HG03175 (cell line): Measurements from ENCODE around the gene CDK14.

ENCODE experiments used
- ATAC-seq: cut with Tn5 transposase; IDR thresholded peaks from one replicate; pipeline ENCODE4 v1.9.1; 2021; ENCODE audit warnings: mild to moderate bottlenecking, moderate library complexity; ENCODE audit not compliant: unreplicated experiment

Gene CDK14

DNA sequence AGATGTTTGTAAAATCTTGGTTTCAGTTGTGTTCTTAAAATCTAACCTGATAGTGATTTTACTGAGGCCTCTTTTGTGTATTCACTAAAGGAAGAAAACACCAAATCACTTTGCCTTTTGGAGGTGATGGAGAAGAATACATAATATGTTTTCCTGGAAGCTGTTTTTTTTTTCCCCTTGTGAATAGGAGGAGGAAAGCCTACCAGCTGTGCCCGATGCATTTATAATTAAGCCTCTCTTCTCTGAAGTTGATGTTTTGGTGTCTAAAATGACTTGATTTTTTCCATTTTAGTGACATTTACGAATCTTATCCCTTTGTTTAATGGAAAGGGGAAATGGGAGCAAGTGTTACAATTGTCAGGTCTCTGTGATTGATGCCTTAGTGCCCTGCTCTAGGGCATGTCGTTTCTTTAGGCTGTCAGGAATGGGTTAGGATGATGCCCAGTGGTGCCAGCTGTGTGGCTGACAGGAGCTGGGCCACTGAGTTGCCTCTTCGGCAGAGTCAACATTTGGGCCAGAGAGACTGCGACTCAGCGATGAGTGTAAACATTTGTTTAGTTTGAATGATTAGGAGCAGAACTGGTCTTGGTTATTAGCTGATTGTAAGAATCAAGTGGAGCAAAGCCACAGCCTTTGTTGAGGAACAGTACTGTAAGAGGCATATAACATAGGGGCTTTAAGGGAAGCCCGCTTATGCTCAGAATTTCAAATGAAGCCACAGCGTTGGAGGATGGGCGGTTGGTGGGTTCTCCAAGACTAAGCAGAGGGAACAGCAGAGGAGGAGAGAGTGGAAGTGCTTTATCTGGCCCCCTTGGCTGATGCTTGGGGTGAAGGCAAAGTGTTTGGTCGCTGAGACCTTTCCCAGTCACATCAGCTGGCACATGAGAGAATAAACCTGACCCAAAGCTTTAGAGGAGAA is 81.6 kb downstream of the CDK14 start:
- ATAC-seq = no peak

DNA sequence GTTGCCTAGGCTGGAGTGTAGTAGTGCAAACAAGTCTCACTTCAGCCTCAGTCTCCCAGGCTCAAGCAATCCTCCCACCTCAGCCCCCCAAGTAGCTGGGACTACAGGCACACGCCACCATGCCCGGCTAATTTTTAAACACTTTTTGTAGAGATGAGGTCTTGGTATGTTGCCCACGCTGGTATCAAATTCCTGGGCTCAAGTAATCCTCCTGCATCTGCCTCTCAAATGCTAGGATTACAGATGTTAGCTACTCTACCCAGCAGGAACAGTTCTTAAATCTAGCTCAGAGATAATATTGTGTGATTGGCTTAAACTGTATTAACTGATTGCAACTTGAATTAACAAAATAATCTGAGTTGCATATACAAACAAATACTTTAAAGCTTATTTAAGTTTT is 82.9 kb downstream of the CDK14 start:
- no peak for ATAC-seq

DNA sequence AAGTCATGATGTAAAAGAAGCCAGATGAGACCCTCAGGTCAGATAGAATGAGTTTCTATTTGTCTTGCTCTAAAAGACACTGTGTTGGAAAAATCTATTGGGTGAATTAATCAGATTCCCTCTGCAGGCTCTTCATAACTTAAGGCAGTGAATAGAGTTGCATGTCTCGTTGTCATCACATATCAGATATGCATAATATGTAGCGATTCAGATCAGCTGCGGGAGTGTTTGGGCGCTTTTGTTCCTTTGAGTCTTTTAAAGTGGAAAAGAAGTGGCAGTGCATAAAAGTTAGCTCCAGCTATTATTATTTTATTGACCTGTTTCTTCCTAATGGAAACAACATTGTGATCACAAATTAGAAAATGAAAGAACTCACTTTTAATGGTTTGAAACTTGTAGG is 84.4 kb downstream of the CDK14 start:
- ATAC-seq = no peak

DNA sequence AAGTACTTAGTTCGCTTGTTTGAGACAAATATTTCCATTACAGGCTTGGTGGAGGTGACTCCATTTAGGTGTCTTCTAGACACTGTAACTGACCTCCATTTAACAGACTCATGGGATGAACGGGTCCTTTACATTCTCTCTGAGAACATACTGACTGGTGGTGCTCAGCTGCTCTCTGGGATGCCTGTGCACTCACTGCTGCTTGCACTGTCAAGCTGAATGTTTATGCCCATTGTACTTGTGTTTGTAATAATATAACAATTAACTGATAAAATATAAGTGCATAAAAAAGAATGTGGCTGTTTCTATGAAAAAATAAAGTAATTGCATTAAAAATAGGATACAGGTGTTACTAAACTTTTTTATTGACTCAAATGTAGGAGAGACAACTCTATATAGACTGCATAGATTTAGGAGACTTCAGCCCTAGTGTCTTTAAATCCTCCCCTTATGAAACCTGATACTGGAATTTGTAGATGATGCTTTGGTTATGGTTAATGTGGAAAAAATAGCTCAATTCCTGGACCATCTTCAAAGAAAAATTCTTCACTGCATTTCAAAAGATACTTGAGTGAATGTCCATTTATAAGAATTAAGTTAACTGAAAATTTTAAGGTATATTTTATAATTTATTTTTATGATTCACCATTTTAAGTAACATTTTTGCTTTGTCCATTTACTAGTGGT is 85.4 kb downstream of the CDK14 start:
- no peak for ATAC-seq

DNA sequence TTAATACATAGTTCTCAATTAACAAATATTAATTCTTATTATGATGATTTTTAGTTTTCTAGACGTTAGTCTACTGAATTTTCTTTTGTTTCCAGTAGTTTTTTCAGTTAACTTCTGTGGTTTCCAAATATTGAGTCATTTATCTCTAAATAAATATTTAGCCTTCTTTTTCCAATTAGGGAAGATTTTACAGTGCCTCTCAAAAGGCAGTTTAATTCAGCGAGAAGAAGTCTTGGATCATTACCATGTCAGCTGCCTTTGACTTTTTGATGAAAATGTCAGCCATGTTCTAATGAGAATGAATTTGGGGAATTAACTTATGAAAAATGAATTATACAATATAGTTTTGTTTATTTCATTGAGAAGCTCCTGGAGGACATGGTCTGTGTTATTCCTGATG is 90.0 kb downstream of the CDK14 start:
- no peak for ATAC-seq

DNA sequence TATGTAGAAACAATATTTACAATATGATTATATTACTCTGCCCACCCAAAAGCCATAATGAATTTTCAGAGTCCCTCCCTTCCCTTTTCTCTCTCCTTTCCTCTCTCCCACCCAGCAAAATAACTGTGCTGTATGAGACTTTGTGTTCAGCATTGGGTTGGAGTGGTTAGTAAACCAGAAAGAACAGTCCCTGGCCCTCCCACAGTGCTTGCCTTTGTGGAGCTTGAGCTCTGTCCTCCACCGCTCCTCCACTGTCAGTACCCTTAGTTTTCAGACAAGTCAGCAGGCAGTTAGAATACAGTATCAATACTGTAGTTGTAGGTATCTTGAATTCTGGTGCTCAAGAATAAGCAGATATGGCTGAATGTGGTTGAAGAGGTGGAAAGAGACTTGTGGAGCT is 92.7 kb downstream of the CDK14 start:
- ATAC-seq = no peak

DNA sequence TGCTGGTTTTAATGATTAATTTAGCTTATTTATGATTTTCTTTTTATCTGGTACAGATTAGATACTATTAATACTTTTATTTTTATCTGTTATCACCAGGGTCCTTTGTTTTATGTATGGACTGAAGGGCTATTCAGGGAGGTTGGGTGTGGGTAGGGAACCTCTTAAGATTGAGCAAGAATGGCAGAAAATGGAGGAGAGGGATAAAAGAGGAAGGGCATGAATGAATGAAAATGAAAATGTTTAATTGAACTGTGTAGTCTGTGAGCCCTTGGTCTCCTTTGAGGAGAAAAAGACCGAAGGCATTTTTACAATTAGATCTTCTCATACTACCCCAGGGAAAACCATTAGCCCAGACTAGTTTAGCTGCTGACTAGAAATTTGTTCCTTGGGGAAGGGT is 93.1 kb downstream of the CDK14 start:
- ATAC-seq = no peak

DNA sequence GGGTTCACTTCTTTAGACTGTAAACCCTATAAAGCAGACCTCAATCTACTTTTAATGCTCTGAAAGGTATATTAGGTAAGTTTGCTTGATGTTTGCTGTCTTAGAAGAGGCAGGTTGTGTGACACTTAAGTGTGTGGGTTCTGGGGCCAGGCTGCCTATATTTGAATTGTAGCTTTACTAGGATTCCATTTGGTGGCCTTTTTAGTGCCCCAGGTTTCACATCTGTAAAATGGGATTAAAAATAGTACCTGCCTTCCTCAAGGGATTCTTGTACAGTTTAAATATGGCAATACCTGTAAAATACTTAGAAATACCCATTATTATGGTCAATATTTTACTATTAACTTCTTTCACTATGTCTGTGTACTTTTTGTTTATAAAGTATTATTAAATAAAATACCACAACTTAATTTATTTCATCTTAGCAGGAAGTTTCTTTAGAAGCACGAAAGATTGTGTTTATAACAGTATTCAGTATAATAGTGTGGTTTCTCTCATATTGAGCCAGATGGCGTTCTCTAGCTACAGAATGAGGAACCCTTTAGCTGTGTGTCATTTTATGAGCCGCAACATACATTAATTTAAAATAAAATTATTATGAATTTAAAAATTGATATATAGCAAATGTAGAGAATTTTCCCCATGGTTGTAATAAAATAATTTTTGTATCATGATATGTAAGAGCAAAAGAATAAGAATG is 94.2 kb downstream of the CDK14 start:
- no peak for ATAC-seq

DNA sequence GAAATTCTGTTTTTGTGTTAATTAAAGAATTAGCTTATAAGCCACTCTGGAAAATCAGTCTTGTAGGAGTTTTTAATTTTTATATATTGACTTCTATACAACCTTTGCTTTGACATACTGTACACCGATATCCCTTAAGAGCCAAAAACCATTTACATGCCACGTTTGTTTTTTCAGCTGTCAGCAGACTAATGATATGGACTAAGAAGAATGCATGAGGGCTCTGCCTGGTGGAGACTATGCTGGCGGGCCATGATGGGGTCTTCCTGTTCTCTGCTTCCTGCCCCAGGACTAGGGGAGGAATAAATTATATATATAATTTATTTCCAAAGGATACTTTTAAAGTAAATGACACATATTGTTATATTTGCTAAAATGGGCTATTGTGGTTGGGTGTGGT is 96.3 kb downstream of the CDK14 start:
- ATAC-seq = no peak

DNA sequence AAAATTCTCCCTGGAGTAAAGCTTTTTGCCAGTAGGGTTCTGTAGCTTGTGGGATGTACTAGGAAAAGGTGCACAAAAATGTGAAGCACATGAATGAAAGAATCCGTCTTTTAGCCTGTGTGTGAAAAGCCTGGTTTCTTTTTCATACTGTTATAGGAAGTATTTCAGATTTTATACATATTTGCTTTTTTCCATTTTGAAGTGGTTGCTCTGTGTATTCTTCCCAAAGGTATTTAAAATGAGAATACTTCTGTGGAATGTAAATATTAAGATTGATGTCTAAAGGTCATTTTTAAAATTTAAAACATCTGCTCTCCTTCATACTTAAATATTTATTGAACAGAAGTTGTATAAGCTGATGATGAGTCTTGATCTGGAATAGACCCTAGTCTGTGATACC is 96.8 kb downstream of the CDK14 start:
- no peak for ATAC-seq

DNA sequence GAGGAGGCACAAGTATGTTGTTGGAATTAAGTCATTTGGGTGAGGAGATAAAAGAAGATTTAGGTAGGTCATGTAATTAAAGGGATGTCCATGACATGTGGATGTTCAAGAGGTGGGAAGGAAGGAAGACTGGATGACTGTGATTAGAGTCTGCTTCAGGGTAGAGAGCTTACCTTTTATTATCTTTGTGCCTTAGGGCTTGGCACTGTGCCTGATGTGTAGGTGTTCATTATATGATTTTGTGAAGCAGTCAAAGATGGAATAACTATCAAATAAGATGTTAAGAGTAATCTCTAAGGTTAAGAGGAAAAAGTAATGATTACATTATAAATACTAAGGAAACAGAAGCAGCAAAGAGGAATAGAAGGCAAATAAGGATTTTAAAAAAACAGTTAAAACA is 97.8 kb downstream of the CDK14 start:
- ATAC-seq = no peak

DNA sequence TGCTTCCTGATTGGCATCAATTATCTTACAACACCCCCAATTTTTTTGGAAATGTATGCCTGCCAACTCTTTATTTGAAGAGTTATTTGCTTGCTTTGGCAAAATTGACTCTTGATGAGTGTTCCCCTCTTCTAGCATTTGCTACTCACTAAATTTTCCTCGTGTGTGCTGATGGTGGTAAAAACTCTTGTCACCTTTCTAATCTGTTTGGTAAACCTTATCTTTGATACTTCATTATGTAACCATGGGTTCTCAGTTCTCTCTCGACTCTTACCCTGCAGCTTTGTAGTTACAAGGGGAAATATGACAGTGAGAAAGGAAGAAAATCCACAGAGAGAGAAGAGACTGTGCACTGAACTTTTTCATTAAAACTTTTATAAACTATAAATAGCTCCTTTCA is 102.5 kb downstream of the CDK14 start:
- no peak for ATAC-seq

DNA sequence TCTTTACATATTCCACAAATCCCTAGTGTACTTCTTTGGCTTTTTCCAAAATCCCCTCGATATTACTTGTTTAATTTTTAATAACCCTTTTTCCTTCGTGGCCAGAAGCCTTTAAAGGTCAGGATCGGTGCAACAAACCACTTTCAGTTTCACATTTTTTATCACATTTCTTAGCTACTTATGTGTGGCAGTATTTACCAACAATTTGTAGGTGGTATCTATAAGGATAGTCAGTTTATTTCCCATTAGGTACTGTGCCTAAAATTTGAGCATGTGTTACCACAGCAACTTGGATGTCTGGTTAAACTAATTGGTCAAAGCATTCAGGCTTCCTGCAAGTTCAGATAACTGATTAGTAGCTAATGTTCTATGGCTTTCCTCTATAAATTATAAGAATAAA is 104.9 kb downstream of the CDK14 start:
- peak; percentile 59 for ATAC-seq

DNA sequence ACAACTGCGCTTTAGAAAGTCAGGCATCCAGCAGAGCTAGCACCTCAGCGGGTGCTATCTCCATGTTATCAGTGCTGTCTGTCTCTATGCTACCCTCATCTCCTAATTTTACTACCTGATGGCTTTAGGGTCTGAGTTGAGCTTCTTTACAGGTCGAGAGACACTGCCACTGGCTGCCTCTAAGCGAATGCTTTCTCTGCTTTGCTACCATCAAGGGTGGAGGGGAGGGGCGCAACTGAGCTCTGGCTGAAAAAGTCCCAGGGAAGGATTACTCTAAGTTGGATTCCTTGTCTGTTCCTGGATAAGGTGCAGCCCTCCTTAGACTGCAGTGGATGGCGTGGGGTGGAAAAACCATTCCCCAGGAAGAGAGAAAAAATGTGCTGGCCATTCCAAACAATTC is 105.7 kb downstream of the CDK14 start:
- ATAC-seq = no peak

DNA sequence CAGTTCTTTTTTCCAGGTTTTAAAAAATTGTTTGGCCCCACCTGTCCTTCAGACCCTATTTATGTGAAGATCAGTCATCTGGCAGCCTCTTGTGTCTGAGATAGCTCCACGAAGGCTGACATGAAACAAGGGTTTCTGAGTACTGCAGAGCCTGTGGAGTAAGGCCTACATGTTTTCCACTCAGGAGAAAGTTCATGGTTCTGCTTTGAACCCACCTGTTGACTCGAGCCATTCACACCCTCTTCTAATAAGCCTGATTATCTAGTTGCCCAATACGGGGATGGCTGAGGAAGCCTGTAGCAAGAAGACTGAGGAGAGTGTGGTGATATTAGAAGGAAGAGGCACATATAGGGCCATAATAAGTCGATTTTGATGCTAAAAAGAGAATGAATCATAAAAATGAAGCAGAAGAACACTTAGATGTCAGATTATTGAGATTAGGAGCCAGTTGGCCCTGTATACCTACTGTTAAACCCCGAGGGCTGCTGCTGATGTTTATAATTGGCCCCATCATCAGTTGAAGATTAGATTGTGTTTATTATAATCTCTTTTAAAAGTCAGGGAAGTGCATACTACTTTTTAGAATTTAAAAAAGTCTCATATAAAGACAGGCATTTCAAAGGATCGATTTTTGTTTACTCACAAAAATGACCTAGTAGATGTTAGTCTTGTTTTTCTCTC is 109.4 kb downstream of the CDK14 start:
- no peak for ATAC-seq

DNA sequence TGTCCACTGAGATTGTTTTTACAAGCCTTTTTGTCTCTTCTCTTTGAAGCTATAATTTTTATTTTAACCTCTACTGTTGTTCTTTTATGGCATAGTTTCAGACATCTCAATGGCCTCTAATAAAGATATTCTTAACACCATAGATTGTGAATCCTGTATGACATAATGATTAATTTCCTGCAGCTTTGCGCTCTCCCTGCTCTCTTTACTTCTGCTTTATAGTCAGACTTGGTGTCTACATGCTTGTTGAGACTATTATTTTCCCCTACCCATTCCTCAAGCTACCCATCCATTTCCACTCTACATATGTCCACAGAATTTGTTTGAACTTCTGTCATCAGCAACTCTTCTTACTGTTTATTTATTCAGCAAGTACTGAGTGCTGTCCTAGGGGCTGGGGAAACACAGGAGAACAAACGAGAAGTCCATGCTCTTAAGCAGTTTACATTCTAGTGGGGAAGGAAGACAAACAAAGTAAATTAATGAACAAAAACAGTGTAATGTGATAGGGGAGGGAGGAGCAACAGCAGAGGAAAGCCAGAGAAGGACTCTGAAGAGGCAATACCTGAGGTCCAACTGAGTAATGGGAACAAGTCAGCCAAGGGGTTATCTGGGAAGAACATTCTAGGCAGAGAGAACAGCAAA is 110.1 kb downstream of the CDK14 start:
- ATAC-seq = no peak

DNA sequence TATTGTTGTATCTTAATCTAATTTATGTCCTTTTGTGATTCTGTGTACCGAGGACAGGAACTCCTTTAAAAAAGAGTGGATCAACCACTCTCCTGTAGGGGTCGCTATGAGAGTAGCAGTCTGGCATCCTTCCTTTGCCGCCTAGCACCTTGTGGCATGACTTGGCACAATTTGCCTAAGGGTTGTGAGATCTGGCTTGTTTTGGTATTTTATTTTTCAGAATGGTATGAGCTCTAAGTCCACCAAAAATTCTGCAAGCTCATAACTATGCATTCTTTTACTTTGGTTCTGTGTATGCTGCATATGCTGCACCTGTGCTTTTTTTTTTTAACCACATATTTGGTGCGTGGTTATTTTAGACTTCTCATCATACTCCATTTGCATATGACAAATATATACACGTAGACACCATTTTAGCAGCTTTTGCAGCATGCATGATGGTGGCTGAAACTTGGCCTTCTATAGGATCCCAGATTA is 112.8 kb downstream of the CDK14 start:
- peak; percentile 71 for ATAC-seq

DNA sequence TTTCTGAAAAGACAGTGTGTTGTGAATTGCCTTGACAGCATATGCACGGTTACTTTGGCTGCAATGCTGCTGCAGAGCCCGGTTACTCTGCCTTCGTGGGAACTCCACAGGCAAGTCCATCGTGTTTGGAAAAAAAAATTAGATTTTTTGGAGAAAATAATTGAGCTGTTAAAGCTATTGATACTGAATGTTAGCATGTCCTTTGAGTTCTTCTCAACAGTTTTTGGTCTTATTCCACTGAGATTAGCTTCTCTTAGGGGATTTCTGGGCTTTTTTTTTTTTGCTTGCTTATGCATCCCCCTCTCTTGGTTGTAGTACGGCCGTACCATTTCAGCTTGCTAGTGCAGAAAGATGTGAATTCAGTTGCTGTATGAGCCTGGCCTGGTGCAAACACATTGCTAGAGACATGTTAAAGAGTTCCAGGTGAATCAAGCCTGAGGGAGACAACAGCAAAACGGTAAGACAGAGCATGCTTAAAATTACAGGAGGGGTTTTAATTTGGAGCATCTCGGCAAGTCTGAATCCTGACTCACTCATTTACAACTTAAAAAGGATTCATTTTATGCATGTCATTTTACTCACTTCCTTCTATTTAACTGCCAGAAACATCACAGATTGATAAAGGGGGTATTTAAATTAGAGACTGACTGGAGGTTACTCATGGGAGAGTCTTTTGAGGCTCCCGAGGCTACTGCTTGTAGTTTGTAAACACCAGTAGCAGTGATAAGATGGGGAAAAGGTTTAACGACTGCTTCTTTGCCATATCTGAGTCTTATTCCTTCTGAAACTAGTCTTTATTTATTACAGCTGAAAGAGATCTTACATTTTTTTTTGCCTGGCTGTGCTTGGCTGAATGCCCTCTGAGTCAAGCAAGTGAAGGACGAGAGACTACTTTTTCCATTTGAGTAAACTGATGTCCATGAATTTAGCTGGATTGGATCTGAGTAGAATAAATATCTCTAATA is 113.7 kb downstream of the CDK14 start:
- ATAC-seq = peak; percentile 35

DNA sequence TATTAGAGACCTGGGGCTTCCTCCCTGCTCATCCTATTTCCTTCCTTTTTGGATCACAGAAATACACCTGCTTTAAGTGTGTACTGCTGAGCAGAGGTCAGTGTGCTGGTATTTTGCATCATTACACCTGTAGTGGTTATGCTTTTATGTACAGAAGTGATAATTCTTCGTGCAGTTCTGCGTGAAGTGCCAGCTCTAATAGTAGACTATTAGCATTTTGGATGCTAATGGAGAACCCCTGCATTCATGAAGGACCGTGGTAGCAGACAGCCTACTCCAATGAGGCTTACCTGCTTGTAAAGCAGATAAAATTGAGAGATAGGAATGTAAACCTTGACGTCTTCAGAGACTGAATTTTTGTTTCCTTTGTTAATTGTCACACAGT is 114.3 kb downstream of the CDK14 start:
- peak; percentile 7 for ATAC-seq
